T-helper 22 cell (primary cell): ENCODE measurements around the gene ENTREP1.
"Not testable (repeated sequence)": the region's sequence is repeated elsewhere in the genome, so short reads cannot be mapped to it uniquely, and the experiment has no call there.

Source experiments
- DNase-seq: peaks from one replicate; pipeline ENCODE4 v3.0.0-alpha.2; 2020; ENCODE audit warnings: low read depth

The ENTREP1 gene

GRCh38 chr9:69371001-69371400 is 46.0 kb downstream of the ENTREP1 start:
- no peak for DNase-seq

DNA sequence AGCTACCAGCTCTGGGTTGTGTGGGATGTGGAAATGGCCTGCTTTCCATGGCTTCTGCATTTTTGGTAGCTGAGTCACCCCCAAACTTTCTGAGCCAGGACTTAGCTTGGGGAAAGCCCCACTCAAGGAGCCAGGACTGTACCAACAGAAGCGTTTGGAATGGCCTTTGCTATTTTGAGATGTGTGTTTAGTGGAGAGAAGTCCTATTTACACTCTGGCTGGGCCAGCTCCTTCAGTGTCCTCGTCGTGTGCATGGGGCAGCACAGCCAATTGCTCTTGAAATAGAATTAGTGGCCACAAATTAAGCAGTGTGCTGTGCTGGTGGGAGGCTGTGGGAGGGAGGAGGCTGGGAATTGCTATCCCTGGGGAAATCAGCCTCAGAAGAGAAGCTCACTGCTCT is 51.6 kb downstream of the ENTREP1 start:
- DNase-seq, result no peak

DNA sequence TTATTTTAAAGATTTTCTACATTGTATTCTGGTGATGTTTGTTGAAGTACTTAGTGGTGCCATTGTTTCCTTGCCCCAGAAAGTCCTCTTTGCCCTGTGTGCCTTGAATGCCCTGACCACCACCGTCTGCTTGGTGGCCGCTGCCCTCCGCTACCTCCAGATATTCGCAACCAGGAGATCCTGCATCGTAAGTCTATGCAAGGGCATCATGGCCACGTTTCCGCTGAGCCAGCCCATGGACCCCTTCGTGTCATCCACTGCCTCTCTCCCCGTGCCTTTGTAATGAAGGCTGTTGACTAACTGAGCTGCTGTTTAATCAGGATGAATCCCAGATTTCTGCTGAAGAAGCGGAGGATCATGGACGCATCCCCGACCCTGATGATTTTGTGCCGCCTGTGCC is 52.3 kb downstream of the ENTREP1 start:
- DNase-seq, result no peak

DNA sequence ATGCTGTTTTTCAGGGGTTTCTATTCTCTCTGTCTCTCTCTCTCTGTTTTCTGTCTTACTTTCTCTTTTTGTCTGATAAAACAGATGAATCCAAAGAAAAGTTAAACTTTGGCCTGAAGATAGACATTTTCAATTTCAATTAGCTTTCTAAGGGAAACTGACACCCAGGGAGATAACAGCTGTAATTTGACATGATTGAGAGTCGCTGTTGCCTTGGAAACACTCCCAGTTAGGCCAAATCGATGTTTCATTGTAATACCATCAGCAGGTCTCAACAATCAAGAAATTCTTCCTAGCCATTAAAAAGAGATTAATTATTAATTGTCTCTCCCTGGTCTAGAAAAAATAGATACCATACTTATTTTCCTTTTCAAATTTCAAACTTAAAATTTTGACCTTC is 53.0 kb downstream of the ENTREP1 start:
- DNase-seq, result no peak

GRCh38 chr9:69379270-69379982 is 54.4 kb downstream of the ENTREP1 start:
- no peak for DNase-seq

DNA sequence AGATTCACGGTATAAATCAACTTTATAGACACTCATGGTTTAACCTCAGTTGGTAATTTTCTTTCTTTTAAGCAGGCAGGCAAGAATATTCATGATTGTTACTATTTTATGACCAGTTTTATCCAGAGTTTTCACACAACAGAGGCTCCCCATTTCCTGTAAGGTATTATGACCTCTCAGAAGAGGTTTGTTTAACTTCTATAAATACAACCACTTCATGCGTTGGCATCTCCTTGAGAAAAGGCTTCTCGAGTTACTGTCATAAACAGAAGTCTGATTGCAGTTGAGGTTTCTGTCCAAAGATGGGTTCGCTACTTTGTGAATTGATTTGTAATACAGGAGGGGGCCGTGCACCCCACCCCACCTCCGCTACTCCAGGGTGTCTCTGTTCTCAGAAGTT is 55.3 kb downstream of the ENTREP1 start:
- DNase-seq, result no peak

DNA sequence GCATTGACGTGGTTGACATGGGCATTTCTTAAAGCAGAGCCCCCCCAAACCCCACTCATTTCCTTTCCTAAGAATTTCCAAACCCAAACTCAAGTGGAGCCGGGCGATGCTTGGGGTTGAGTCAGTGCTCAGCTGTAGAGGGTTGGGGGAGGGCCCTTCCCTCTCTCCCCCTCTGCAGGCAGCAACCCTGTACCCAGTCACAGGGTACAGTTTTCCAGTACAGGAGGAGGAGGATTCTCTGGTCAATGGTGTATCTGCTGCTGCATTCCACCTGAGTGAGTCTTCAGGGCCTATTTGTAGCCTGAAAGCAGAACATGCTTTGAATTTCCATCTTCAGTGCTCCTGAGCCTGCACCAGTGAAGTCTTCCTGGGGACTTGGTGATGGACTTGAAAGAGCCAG is 55.8 kb downstream of the ENTREP1 start:
- no peak for DNase-seq

DNA sequence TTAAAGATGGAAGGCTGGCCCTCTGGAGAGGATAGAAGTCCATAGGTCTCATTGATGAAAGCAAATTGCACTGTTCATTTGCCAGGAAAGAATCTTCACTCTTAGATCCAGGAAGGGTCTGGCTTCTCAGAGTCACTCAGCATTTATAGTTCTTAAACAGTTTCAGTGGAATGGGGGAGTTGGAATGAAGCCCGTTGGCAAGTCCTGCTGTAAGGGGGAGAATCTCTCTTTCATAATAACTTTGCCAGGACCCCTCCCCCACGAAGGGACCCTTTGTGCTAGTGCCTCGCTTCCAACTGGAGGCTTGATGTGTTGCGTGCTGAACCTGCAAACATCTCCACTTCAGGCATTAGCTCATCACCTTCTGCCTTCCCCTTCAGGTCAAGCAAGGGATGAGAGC is 57.1 kb downstream of the ENTREP1 start:
- DNase-seq, result no peak

DNA sequence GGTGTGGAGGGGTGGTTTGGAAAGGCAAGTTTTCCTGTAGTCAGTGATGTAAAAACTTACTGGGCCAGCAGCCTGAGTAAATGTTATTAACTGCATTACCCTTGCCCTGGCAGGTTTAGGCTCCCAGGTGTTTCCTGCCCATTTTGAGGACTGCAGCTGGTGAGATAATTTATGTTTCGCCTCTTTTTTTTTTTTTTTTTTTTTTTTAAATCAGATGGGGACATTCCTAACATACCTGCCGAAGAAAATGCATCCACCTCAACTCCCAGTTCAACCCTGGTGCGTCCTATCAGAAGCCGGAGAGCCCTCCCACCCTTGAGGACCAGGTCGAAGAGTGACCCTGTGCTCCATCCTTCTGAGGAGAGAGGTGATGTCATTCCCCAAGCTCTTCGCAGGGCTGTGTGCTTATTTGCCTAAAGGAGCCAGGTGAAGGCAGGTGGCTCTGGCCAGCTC is 60.6 kb downstream of the ENTREP1 start:
- DNase-seq, result no peak

GRCh38 chr9:69386651-69387050 is 61.6 kb downstream of the ENTREP1 start:
- no peak for DNase-seq

DNA sequence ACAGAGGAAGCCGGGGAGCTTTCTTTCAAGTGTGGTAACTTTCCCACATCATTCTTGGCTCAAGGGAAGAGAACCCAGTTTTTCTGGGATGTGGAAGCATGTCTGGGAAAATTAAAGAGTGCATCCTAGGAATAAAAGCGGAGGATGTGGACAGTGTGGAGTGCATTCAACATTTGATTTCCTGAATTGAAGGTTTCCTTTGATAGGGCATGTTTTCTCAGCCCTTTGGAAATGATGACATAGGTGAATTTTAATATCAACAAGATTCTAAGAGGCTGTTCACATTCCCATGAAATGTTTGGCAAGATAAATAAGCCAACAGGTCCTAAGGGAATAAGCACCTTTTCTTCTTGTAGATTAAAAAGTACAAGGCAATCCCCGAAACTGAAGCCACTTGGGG is 63.6 kb downstream of the ENTREP1 start:
- DNase-seq, result no peak

DNA sequence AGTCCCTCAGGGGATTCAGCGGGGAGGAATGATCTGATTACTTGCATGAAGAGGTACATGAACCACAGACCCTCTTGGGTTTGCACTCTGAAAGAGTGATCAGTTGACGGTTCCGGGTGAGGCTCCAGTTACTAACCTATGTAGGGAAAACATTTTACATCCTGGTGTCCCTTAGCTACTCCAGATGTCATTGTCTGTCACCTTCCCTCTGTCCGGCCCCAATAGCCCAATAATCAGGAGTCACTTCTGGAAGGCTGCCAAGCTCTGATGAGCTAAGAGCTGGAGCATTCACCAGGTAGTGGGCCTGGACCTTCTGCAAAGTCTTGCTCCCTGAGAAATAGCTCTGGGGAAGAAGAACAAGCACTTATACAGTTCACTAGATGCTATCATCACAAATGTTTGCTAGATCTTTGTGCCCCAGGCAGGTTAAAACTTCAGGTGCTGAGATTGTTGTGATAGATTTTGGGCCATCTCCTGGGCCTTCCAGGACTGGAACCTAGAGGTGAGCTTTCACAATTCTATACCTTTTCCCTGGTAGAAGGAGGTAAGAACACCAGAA is 64.5 kb downstream of the ENTREP1 start:
- DNase-seq, result no peak

DNA sequence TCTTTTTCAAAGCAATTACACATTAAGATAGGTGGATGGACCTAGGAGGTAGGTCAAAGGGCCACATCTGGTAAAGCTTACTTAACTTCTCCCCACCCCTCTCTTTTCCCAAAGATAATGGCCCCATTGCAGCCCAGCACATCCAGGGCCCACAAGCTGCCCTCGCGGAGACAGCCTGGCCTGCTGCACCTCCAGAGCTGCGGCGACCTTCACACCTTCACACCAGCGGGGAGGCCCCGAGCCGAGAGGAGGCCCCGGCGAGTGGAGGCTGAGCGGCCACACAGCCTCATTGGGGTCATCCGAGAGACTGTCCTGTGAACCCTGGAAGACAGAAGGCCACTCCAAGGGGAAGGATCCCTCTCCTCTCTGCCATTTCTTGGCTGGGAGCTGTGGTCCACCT is 66.5 kb downstream of the ENTREP1 start:
- DNase-seq, result no peak

- no peak for DNase-seq
These were observed 66.9 kb downstream of the ENTREP1 start for GRCh38 chr9:69391946-69392345.

GRCh38 chr9:69392826-69393225 is 67.8 kb downstream of the ENTREP1 start:
- no peak for DNase-seq

DNA sequence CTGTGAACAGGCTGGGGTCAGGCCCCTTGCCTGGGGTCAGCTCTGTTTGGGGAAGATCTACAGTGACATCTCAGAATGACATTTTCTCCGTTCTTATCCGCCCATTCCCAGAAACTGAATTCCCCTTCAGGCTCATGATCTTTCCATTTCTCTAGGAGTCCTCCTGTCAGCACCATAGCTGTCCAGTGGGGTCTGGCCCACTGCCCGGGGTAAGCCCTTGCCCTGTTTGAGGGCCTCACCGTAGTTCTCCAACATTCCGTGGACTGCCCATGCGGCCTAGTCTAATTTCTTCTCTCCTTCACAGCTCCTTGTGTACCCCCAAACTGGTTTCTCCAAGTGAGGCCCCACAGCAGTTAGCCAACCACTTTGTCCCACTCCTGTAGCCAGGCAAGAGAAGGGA is 68.4 kb downstream of the ENTREP1 start:
- no peak for DNase-seq

GRCh38 chr9:69395718-69396117 is 70.7 kb downstream of the ENTREP1 start:
- no peak for DNase-seq

DNA sequence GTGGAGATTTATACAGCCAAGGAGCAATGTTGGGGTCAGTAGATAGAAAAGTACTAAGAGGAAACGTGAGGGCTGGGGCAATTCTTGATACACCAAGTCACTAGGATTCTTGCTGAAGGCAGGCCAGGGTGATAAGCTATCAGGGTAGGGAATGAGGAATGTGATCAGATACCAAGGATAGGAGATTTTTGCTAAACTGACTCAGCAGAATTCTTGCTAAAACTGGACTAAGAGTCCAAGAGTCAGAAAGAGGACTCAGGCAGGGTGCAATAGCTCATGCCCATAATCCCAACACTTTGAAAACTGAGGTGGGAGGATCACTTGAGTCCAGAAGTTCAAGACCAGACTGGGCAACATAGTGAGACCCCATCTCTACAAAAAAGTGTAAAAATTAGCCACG is 71.7 kb downstream of the ENTREP1 start:
- no peak for DNase-seq

DNA sequence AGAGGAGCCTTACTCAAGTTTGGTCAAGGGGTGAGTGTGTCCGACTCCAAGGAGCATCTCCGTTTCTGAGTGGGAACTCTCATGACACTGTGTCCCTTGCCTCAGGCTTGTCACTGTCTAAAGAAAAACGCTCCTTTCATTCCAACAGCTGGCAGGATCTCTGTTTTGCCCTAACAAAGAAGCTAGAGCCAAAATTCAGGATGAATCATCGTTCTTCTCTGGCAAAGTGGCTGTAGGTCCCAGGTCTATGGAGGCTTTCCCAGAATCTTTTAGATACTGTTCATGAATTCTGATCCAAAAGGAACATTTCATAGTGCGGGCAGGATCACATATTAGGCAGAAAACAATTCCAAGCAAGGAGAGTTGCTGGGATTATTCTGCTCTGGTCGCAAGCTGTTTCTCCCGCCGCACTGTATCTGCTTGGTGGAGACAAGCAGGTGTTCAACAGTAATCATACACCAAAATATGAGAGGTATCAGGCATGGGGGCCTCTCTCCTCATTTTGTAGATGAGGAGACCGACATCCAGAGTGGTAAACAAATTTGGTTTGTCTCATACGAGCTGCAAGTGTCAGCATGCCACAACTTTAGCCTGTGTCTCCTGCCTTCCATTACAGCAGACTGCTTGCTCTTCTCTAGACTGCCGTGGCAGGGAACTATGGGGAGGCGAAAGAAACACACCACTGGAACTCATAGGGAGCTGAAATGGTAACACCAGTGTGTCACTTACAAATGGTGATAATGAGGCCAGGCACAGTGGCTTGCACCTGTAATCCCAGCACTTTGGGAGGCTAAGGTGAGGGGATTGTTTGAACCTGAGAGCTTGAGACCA is 72.6 kb downstream of the ENTREP1 start:
- DNase-seq, result no peak

- no peak for DNase-seq
These were observed 75.5 kb downstream of the ENTREP1 start for GRCh38 chr9:69400470-69400869.

GRCh38 chr9:69409936-69410335 is 84.9 kb downstream of the ENTREP1 start:
- not testable (repeated sequence) for DNase-seq

DNA sequence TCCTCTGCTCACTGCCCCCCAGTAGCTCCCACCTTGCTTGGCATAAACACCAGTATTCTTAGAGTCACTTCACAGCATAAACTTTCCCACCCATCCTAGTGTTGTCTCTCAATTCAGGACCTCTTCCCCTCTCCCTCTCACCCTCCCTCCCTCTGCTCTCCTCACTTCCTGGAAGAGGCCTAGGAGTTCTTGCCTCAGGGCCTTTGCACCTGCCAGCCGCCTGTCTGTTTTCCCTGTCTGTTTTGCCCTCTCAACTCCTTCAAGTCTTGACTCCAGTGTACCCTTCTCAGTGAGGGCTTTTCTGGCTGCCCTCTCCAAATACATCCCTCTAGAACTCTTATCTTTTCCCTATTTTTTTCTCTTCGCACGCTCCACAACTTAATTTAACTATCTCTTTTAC is 86.2 kb downstream of the ENTREP1 start:
- no peak for DNase-seq
